NT2/D1 (cell line): Measurements from ENCODE around the gene RRP15.

Experiments
- SUZ12 ChIP-seq: IDR thresholded peaks from 2 replicates; pipeline ENCODE4 v1.6.1; 2011; ENCODE audit not compliant: insufficient read length, insufficient read depth; ENCODE audit errors: extremely low read depth
- YY1 ChIP-seq: IDR thresholded peaks from 2 replicates; pipeline ENCODE4 v1.6.1; 2011; ENCODE audit not compliant: insufficient read length, insufficient read depth
- ZNF274 ChIP-seq: IDR thresholded peaks from 2 replicates; pipeline ENCODE4 v1.6.1; 2011; ENCODE audit warnings: mild to moderate bottlenecking, low read depth, low read length

- TF ChIP-seq SUZ12, result no peak
- no peak for TF ChIP-seq ZNF274
- no peak for TF ChIP-seq YY1
Measured at GRCh38 chr1:218368686-218369085, 83.6 kb downstream of the RRP15 start.
